NCI-H748 (cell line): ENCODE data around the gene RSPO1.
A peak's percentile ranks its signal among the peaks of the same experiment; 100 is the strongest.
"Not testable (repeated sequence)": the region's sequence is repeated elsewhere in the genome, so short reads cannot be mapped to it uniquely, and the experiment has no call there.

Source experiments
- DNase-seq: peaks from one replicate; lab custom pipeline; 2025; ENCODE audit not compliant: unreplicated experiment; lab: John Stamatoyannopoulos, UW

Gene RSPO1

DNA sequence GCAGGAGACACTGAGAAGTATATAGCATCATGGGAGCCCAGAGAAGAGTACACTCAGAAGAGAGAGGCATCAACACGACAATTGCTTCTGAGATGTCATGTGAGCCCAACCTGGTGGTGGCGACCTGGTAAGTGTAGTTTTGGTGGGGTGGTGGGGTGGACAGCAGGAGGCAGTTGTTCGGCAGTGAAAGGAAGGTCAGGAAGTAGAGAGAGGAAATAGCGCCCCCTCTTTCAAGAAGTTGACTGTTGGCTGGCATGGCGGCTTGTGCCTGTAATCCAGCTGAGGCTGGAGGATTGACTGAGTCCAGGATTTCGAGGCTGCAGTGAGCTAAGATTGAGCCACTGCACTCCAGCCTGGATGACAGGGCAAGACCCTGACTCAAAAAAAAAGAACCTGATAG lies 12.6 kb downstream of the RSPO1 start:
- no peak for DNase-seq

DNA sequence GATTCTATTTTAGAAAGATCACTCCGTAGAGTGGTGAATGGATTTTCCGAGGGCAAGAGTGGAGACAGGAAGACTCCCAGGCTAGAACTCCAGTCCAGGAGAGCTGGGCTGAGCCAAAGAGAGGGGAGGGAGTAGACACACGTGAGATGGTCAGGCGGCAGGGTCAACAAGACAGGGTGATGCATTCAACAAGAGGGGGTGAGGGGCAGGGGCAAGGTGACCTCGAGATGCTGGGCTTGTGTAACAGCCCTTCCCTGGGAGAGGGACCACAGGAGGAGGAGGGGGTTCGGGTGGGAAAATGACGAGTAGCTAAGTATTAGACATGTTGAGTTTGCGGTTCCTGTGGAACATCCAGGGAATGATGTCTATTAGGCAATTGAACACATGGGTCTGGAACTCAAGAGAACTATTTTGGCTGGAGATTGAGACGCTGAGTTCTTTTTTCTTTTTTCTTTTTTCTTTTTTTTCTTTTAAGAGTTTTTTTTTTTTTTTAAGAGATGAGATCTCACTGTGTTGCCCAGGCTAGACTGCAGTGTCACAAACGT lies 13.3 kb downstream of the RSPO1 start:
- DNase-seq = no peak

GRCh38 chr1:37620707-37621106 lies 14.0 kb downstream of the RSPO1 start:
- peak; percentile 10 for DNase-seq

DNA sequence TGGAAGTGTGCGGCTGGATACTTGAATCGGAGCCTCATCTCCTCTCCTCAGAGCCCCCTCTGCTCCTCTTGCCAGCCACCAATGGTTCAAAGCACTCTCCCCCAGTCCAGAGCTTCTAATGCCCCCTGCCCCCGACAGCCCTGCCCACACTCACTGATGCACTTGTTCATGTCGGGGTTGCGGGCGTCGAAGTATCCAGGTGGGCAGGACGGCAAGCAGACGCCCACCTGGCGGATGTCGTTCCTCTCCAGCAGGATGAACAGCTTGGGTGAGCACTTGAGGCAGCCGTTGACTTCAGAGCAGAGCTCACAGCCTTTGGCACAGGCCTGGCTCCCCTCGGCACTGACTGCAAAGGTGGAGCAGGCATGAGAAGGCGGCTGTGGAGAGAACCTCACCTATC lies 18.4 kb downstream of the RSPO1 start:
- no peak for DNase-seq

- DNase-seq = no peak
Measured at GRCh38 chr1:37614105-37614504, 20.6 kb downstream of the RSPO1 start.

- DNase-seq = no peak
Measured at GRCh38 chr1:37612186-37612585, 22.5 kb downstream of the RSPO1 start.

GRCh38 chr1:37609994-37610393 lies 24.7 kb downstream of the RSPO1 start:
- DNase-seq = no peak

GRCh38 chr1:37609002-37609401 lies 25.7 kb downstream of the RSPO1 start:
- no peak for DNase-seq

GRCh38 chr1:37606481-37607263 lies 28.0 kb downstream of the RSPO1 start:
- DNase-seq = no peak

- DNase-seq = no peak
Measured at GRCh38 chr1:37605806-37606474, 28.8 kb downstream of the RSPO1 start.

DNA sequence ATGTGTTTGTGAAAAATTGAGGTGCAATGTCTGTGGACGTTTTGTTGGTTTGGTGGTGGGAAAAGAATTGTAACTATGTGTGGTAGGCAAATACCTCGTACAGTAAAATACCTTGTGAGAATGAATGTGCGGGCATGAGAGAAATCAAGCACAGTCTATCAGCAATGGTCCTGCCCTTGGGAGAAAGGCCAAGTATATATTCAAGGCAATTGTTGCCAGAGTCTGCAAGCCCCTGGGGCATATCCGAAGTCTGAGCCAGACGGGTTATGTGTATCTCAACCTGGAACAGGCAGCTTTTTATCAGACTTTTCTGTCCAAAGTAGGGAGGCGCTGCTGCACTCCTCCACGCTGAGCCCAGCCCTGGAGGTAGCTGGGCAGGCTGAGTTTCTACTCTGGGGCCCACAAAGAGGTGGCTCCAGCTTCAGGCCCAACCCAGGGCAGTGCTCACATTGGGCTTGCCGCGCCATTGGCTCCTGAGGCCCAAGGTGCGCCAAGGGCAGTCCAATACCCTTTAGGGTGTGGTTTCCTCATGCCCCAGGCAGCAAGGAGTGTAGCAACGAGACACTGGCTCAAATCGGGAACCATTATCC lies 29.5 kb downstream of the RSPO1 start:
- DNase-seq = no peak

DNA sequence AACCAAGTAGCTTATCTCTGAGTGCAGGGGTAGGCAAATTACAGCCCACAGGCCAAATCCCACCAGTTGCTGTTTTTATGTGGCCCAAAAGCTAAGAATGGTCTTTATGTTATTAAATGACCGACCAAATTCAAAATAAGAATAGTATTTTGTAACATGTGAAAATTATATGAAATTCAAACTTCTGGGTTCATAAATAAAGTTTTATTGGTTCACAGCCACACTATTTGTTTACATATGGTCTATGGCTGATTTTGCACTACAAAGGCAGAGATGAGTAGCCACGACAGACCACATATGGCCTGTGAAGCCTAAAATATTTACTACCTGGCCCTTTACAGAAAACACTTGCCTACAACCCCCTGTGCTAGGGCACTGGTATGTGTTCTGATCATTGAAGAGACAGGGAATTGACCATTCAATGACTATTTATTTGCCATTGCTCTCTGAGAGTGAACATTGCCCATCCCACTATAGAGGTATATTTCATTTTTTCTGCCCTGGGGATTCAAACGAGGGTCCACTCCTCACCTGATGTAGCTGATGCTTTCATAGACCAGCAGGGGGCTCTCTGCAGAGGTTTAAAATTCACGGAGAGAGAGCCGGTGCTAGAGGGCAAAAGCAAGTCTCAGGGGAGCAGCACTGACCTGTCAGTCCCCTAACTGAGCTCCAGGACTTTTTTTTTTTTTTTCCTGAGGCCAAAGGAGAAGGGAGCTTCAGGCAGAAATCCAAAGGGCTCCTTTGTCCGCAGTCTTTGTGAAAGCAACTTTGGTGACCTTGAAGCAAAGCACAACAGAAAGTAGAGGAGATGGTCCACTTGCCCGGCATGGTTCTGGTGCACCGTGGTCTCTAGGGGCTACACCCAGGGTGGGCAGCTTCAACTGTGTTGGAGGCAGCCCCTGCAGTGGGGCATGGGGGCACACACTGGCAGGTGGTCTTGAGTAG lies 31.7 kb downstream of the RSPO1 start:
- DNase-seq = peak; percentile 38

GRCh38 chr1:37601441-37601840 lies 33.3 kb downstream of the RSPO1 start:
- no peak for DNase-seq

DNA sequence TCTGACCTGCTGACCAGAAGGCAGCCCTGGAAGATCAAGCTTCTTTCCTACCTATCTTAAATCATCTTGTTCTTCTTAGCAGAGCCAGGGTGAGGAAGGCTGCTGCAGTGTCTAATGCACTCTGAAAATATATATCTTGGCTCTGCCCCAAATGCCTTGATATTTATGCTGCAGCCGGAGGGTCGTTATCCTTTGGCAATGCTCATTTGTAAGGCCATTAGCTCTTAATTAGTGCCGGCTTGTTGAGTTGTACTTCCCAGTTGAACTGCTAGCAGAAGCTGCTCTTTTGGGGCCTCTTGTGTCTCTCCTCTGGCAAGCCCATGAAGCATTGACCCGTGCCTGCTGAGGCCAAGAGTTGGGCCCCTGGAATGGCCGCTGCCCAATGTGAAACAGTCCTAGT lies 34.8 kb downstream of the RSPO1 start:
- no peak for DNase-seq

- no peak for DNase-seq
Measured at GRCh38 chr1:37596182-37596667, 38.5 kb downstream of the RSPO1 start.

DNA sequence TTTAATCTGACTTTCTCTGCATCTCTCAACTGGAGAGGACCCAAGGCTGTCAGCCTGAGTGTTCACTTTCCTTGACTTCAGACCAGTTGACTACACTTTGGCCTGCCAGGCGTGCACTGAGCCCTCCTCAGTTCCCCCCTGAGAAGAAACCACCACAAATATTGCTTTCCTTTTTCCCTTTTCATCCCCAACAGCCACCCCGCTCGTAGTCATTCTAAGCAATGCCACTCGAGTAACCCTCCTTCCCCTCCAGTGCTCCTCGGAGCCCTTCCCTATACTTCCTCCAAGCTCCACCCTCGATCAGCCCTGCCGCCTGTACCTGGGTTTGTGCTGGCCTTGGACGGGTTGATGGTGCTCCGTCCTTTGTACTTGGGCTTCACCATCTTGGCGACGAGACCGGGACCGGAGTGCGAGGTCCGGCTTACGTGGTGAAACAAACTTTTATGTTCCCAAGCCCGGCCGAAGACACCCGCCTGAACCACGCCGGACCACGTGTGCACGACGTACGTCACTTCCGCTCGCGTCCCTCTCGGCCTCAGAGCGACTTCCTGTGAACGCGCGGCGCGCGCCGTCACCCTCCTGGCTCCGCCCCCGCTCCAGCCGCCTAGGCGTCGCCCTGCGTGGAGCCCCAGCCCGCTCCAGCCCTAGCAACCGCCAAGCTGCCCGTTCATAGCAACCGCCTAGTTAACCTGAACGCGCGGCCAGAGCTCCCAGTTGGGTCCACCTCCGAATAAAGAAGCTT lies 39.1 kb downstream of the RSPO1 start, which contains the start of gene GNL2:
Gene GNL2 (minus strand): TSS at position 498 of the 742 bp plus-strand sequence. CDS start 115 bp downstream, at position 383.
- peak; percentile 94 for DNase-seq

DNA sequence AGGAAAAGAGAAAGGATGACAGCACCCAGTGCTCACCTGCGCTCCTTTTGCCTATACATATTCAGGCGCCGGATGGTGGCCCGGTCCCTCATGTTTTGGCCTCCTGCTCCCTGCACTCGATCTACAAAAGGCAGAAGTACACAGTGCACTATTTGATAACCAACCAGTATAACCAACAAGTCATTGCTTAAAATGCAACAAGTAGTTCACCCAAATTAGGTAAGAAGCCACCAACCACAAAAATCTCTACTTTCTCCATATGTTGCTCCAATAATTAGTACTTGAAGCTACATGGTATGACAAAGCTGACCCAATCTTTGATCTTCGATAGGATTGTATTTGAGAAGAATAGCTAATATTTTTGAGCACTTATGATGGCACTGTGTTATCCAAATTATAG lies 41.0 kb downstream of the RSPO1 start:
- DNase-seq = no peak

- no peak for DNase-seq
Measured at GRCh38 chr1:37588939-37589338, 45.8 kb downstream of the RSPO1 start.

GRCh38 chr1:37584544-37584943 lies 50.1 kb downstream of the RSPO1 start:
- DNase-seq = not testable (repeated sequence)

- no peak for DNase-seq
Measured at GRCh38 chr1:37575692-37576091, 59.0 kb downstream of the RSPO1 start.
